GM18907 (cell line): ENCODE data around the gene PM20D2.
"Not testable (repeated sequence)": the region's sequence is repeated elsewhere in the genome, so short reads cannot be mapped to it uniquely, and the experiment has no call there.

Experiments used
- ATAC-seq: cut with Tn5 transposase; IDR thresholded peaks from one replicate; pipeline ENCODE4 v1.9.1; 2021; ENCODE audit warnings: mild to moderate bottlenecking, moderate library complexity; ENCODE audit not compliant: unreplicated experiment

PM20D2 gene

GRCh38 chr6:89145956-89146717, at the start of gene PM20D2:
Gene PM20D2 (plus strand): TSS chr6:89146055. CDS start chr6:89146145, 90 bp downstream.
- ATAC-seq: peak; percentile 63

- no peak for ATAC-seq
Observed at GRCh38 chr6:89098461-89098860, 47.4 kb upstream of the PM20D2 start.

- no peak for ATAC-seq
Observed at GRCh38 chr6:89100114-89100513, 45.7 kb upstream of the PM20D2 start.

- no peak for ATAC-seq
Observed at GRCh38 chr6:89110284-89110683, 35.6 kb upstream of the PM20D2 start.

- ATAC-seq: no peak
Observed at GRCh38 chr6:89111933-89112332, 33.9 kb upstream of the PM20D2 start.

GRCh38 chr6:89116702-89117101, 29.2 kb upstream of the PM20D2 start:
- ATAC-seq: no peak

GRCh38 chr6:89117211-89118108, 28.4 kb upstream of the PM20D2 start, which contains the start of gene SRSF12:
Gene SRSF12 (minus strand): TSS chr6:89118071. CDS start chr6:89117887, 184 bp downstream.
- ATAC-seq: peak; percentile 76

GRCh38 chr6:89118931-89119330, 26.9 kb upstream of the PM20D2 start:
- no peak for ATAC-seq

GRCh38 chr6:89120371-89120770, 25.5 kb upstream of the PM20D2 start:
- ATAC-seq: peak; percentile 43

GRCh38 chr6:89121934-89122333, 23.9 kb upstream of the PM20D2 start:
- no peak for ATAC-seq

- no peak for ATAC-seq
Observed at GRCh38 chr6:89122625-89123024, 23.2 kb upstream of the PM20D2 start.

- not testable (repeated sequence) for ATAC-seq
Observed at GRCh38 chr6:89128256-89128671, 17.6 kb upstream of the PM20D2 start.

- no peak for ATAC-seq
Observed at GRCh38 chr6:89131599-89131998, 14.3 kb upstream of the PM20D2 start.

- ATAC-seq: no peak
Observed at GRCh38 chr6:89132057-89132456, 13.8 kb upstream of the PM20D2 start.

GRCh38 chr6:89133981-89134380, 11.9 kb upstream of the PM20D2 start:
- ATAC-seq: no peak

- no peak for ATAC-seq
Observed at GRCh38 chr6:89134723-89135122, 11.1 kb upstream of the PM20D2 start.

- no peak for ATAC-seq
Observed at GRCh38 chr6:89138173-89138572, 7.7 kb upstream of the PM20D2 start.

GRCh38 chr6:89139509-89140346, 6.1 kb upstream of the PM20D2 start:
- no peak for ATAC-seq

- no peak for ATAC-seq
Observed at GRCh38 chr6:89140347-89141156, 5.3 kb upstream of the PM20D2 start.

GRCh38 chr6:89144354-89144906, 1.4 kb upstream of the PM20D2 start:
- ATAC-seq: peak; percentile 67
